H54 (cell line): ENCODE results near the gene APPBP2.
A peak's percentile ranks its signal among the peaks of the same experiment; 100 is the strongest.
"Not testable (repeated sequence)": the region's sequence is repeated elsewhere in the genome, so short reads cannot be mapped to it uniquely, and the experiment has no call there.

Source experiments
- DNase-seq: peaks from one replicate; pipeline ENCODE4 v3.0.0; 2011; ENCODE audit warnings: low spot score, mixed read lengths; ENCODE audit not compliant: insufficient read length
- FAIRE-seq: peaks from 3 replicates; lab custom pipeline; 2011; peaks lifted over from hg19 to GRCh38; lab: Jason Lieb, UNC
- POLR2A ChIP-seq: IDR thresholded peaks from 2 replicates; pipeline ENCODE4 v1.6.1; 2011; ENCODE audit warnings: low read depth, mild to moderate bottlenecking, low read length

Gene APPBP2

DNA sequence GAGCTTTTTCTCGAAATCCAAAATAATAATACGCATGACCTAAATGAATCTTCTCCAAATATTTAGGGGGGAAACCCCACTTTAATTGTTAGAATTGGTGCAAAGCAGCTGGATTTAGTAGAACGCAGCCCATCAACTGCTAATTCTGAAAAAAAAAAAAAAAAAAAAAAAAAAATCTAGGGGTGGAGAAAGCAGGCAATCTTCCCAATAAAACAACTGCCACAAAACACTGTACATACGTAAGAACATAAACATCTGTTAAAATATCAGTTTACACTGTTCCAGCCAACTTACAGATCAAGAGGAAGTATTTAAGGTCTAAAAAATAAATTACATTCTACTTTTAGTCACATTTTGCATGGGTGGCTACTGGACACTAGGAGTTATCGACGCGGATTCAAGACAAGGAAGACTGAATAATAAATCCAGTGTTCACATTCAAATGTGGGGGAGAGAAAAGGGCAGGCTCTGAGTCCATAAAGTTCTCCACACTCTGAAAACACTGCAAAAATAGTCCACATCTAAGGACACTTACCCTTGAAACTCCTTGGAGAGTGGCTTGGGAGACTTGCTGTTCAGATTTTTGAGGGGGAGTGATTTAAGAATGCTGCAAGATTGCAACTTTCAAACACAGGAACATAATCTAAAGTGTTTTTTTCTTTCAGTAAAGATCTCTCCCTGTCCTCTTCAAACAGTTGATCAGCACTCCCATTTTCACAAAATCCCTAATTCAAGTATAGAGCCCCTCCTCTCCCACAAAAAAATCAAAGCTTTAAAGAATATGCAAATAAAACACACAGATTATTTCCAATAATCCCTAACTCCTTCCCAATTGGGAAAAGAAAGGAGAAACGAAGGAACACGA is 1.3 kb downstream of the APPBP2 start:
- no peak for FAIRE-seq

DNA sequence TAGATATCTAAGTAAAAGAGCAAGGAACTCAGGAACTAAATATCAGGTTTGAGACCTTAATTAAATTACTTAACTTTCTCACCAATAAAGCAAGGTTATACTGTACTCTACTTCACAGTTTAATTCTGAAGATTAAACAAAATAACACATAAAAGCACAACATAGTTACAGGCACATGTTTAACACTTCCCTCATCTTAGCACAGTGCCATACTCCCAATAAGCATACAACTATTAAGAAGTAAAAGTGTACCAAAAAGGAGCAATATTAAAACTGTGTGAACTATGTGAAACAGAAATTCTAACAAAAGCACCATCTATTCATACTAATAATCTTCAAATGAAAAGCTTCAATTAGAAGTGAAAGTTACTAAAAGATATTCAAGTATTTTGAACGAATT is 2.2 kb downstream of the APPBP2 start:
- DNase-seq (no peak), FAIRE-seq (no peak)
- TF ChIP-seq POLR2A: no peak

More for the DNA sequence above, 1.3 kb downstream of the APPBP2 start:
- no peak for TF ChIP-seq POLR2A
- DNase-seq: no peak

DNA sequence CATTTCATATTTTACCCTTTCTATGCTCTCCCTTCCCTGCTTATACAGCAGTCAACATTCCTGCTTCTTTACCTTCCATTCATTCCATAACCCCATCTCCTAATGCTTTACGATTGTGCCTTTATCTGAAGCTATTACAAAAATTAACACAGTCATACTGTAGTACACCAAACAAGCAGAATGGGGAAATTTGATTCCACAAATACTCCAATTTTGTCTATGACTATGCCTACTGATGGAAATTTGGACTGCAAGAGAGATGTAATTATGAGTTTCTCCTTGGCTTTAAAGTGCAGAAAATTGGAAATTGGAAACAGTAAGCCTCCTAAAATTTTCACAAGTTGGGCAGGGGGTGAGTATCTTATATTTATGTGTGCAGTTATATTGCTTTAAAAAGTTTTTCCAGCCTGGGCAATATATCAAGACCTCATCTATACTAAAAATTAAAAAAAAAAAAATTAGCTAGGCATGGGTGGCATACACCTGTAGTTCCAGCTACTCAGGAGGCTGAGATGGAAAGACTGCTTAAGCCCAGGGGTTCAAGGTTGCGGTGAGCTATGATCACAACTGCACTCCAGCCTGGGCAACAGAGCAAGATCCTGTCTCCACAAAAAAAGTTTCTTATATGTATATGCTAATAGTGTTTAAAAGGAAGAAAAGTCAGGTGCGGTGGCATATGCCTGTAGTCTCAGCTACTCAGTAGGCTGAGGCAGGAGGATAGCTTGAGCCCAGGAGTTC is 3.0 kb downstream of the APPBP2 start:
- no peak for FAIRE-seq
- no peak for TF ChIP-seq POLR2A
- no peak for DNase-seq

DNA sequence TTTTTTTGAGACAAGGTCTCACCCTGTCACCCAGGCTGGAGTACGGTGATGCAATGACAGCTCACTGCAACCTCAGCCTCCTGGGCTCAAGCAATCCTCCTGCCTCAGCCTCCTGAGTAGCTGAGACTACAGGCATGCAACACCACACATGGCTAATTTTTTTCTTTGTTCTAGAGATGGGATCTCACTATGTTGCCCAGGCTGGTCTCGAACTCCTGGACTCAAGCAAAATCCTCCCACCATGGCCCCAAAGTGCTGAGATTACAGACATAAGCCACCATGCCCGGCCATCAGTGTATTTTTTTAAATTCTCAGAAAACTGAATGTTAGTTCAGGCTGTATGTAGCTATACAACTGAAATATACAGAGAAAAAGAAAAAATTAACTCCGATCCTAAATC is 6.2 kb downstream of the APPBP2 start:
- no peak for TF ChIP-seq POLR2A
- FAIRE-seq (no peak), DNase-seq (no peak)

DNA sequence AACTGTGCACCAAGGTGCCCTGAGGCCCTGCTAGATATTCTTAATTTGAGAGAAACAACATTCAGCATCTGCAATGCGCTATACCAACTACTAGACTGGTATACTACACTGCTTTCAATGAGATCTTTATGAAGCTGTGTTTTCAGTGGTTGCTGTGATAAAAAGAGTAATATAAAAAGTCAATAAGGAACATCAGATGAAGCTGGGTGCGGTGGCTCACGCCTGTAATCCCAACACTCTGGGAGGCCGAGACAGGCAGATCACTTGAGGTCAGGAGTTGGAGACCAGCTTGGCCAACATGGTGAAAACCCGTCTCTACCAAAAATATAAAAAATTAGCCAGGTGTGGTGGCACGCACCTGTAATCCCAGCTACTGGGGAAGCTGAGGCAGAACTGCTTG is 10.4 kb downstream of the APPBP2 start:
- FAIRE-seq, DNase-seq: not testable (repeated sequence)

DNA sequence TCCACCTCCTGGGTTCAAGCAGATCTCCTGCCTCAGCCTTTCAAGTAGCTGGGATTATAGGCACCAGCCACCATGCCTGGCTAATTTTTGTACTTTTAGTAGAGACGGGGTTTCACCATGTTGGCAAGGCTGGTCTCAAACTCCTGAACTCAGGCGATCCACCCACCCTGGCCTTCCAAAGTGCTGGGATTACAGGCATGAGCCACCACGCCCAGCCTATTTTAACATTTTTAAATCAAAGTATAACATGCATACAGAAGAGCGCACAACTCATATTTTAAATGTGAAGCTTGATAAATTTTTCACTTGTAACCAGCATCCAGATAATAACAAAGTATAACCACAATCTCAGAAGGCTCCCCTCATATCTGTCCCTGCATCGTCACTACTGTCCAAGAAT is 10.8 kb downstream of the APPBP2 start:
- not testable (repeated sequence) for FAIRE-seq, DNase-seq

DNA sequence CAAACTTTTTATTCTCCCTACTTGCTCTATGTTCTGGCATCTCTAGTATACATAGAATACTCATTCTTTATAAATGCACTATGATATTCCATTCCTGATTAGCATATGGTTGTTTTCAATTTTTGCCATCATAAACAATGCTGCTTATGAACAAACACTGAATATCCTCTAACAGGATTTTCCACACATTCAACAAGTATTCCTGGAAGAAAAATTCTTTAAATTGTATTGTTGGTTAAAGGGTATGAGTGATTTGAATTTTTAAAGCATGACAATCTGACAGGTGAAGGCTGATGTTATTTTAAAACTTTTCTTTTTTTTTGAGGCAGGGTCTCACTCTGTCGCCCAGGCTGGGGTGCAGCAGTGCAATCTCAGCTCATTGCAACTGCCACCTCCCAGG is 11.5 kb downstream of the APPBP2 start:
- TF ChIP-seq POLR2A: no peak
- FAIRE-seq: no peak

DNA sequence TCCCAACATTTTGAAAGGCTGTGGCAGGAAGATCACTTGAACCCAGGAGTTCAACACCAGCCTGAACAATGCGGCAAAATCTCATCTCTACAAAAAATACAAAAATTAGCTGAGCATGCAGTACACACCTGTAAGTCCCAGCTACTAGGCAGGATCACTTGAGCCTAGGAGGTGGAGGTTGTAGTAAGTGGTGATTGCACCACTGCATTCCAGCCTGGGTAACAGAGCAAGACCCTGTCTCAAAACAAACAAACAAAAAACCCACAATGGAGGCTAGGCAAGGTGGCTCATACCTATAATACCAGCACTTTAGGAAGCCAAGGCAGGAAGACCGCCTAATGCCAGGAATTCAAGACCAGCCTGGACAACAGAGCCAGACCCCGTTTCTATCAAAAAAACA is 12.0 kb downstream of the APPBP2 start:
- no peak for TF ChIP-seq POLR2A
- FAIRE-seq: no peak
- no peak for DNase-seq

More for the DNA sequence above, 11.5 kb downstream of the APPBP2 start:
- no peak for DNase-seq

DNA sequence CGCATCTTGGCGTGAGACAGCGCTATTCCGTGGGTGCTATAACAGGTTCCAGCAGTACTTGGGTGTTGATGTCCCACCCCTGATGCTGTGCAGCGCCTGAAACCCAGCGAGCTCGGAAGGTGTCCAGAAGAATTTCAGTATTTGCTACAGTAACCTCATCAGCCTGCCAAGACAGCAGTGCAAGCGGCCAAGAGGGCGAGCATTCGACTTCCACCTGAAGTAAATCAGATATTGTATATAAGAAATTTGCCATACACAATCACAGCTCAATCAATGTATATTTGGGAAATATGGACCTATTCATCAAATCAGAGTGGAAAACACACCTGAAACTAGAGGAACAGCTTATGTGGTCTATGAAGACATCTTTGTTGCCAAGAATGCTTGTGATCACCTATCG is 13.0 kb downstream of the APPBP2 start:
- no peak for TF ChIP-seq POLR2A
- no peak for DNase-seq
- no peak for FAIRE-seq

DNA sequence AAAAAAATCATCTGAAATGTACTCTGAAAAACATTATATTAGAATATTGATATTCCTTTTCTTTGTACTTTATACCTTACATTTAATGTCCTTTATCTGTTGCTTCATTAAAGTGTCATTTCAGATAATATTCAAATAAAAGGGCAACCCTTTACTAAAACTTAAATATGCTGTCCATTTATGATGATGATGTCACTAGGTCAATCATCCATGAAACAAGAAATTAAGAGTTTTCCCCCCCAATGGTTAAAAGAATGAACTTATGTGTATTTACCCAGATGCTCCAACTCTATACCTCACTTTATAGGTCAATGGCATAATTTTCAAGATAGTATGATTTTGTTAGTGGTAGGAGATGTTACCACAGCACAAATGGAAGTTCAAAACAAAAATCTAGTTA is 15.3 kb downstream of the APPBP2 start:
- no peak for FAIRE-seq

DNA sequence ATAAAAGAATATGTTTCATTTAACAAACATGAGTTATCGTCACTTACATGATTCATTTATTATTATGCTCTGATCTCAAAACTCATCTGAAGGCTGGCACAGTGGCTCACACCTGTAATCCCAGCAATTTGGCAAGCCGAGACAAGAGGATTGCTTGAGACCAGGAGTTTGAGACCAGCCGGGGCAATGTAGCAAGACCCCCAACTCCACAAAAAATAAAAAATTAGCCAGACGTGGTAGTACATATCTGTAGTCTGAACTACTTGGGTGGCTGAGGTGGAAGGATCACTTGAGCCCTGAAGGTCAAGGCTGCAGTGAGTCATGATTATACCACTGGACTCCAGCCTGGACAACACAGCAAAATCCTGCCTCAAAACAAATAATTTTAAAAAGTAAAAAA is 16.0 kb downstream of the APPBP2 start:
- FAIRE-seq: no peak
- TF ChIP-seq POLR2A: no peak
- DNase-seq: no peak

More for the DNA sequence above, 15.3 kb downstream of the APPBP2 start:
- no peak for DNase-seq
- no peak for TF ChIP-seq POLR2A

DNA sequence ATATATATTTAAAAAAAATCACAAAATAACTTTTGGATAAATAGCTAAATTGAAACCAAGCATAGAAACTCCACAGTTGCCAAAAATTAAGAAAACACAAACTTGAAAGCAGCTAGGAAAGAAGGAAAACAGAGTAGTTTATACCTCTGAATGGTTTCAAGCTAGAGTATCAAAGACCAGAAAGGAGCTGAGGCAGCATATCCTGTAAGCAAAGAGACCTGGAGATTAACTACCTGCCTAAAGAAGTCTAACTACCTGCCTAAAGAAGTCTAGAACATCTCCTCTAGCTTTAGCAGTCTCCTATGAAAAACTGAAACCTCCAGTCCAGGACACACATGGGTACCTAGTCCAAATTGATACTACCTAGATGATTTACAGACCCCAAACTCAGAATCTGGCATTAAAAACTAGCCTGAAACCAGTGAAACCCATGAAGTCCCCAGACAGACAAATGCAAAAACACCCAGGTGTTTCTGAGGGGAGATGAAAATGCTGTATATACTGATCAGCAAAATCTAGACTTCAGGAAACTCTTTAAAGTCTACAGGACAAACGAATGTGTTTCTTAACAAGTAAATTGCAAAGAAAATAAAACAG is 17.6 kb downstream of the APPBP2 start:
- TF ChIP-seq POLR2A: no peak
- FAIRE-seq: no peak

DNA sequence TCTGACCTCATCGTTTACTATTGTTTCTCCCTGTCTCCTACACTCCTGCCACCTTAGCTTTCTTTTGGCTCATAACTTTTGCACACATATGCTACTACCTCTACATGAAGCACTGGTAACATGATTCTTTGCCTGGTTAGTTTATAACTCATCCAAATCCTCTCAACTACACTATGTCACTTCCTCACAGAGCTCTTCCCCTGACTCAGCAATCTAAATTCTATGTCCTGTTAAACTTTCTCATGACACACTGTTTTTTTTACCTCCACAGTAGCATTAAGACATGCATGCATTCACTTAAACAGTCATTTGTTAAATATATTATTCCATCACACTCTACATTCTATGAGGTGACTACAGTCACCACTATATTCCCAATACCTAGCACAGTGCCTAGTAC is 19.7 kb downstream of the APPBP2 start:
- peak; percentile 93 for FAIRE-seq
- no peak for TF ChIP-seq POLR2A
- peak; percentile 87 for DNase-seq

More for the DNA sequence above, 17.6 kb downstream of the APPBP2 start:
- DNase-seq: no peak

DNA sequence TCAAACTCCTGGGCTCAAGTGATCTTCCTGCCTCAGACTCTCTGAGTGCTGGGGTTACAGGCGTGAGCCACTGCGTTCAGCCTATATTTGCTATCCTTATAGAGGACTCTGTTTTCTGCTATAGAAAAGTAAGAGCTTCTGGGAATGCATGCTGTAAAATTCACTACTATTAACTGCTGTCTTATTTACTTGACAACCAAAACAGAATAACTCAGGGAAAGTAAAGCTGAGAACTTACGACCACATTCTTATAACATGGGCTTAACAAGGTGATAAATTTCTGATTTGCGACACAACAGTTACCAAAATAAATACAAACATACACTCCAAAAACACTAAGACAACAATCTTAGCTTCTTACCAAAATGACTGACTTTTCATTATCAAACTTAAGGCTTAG is 23.9 kb downstream of the APPBP2 start:
- peak; percentile 48 for FAIRE-seq

More for the DNA sequence above, 23.9 kb downstream of the APPBP2 start:
- DNase-seq: no peak
- TF ChIP-seq POLR2A: no peak
